IPS DF 19.7 (cell line): Measurements from ENCODE around the gene SCAF1.
A peak's percentile ranks its signal among the peaks of the same experiment; 100 is the strongest.

ENCODE experiments used
- DNase-seq: peaks from one replicate; pipeline ENCODE4 v3.0.0-alpha.2; 2013; ENCODE audit warnings: low read depth, low spot score

SCAF1 gene

DNA sequence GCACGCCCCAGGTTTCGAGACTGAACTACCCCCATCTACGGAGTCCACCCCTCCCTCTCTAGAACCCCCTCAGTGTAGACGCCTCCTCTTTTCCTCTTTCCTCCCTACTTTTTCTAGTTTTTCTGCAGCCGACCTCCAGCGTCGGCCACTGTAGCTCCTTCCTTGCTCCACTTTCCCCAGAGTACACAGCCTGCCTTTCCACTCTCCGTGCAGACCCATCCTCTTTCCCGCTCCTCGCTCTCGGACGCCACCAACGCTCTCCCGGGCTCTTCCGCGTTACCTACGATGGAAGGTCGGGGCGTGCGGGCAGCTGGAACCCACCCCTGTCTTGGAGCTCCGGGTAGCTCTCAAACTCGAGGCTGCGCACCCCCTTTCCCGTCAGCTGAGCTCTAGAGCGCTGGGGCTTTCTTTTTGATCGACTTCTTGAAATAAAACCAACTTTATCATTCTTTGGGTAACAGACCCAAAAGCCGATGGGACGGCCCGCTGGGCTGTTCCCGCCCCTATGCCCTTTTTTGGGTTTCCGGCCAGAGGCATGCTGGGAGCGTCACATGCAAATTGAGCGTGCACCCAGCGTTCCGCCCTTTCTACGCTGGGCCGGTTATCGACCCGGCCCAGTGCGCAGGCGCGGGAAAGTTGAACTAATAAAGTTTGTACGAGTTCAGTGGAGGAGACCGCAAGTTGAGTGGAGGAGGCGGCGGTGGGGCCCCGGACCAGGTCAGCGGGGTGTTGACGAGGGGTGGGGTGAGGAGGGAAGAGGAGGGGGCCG, 23.5 kb downstream of the SCAF1 start, which contains the start of the genes BCL2L12 and IRF3:
Gene BCL2L12, plus strand, starts transcription at position 583 of the 769 bp plus-strand sequence. CDS start 760 bp downstream, outside the sequence.
Gene IRF3, minus strand, starts transcription at position 507 of the 769 bp plus-strand sequence. CDS start 1,019 bp downstream, outside the sequence.
- no peak for DNase-seq

DNA sequence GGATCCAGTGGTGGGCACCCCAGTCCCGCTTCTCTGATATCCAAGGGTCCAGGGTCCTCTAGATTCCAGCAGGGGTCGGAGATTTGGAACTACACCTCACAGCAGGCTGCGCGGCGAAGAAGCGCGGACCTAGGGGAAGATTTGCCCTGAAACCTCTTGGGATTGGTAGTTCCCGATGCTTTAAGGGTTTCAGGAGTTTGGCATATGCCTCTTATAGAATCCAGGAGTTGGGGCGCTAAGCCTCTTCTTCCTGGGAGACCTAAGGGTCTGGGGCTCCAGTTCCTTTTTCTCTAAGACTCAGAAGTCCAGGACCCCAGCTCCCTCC, 24.1 kb downstream of the SCAF1 start:
- no peak for DNase-seq

DNA sequence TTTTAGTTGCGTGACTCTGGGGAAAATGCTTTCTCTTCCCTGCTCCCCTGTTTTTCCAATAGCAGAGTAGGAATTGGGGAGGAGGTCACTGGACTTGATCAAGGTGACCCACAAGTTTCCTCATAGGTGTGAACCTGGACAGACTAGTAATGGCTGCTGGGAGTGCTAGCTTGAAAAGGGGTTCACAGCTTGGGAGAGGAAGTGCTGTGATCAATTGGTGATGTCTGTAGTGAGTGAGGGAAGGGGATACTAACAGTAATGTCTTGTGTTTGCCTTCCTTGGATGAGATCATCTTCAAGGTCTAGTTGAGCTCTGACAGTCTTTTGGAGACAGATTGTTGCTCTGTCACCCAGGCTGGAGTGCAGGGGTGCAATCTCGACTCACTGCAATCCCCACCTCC, 25.5 kb downstream of the SCAF1 start:
- DNase-seq, result no peak

DNA sequence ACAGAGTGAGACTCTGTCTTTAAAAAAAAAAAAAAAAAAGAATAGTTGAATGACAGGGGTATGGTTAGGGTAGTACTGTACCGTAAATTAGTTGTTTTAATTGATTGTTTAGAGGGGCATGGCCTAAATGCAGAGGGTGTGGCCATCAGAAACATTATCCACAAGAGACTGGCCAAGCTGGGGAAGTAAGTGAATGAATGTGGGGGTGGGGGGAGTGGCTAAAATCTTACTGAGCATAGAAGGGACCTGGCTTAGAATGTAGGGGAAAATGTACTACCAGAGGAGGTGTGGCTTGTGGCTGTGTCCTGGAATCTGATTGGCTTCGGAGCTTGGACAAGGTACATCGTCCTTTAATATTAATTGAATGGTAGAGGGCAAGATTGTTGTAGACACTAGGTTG, 27.5 kb downstream of the SCAF1 start:
- no peak for DNase-seq

DNA sequence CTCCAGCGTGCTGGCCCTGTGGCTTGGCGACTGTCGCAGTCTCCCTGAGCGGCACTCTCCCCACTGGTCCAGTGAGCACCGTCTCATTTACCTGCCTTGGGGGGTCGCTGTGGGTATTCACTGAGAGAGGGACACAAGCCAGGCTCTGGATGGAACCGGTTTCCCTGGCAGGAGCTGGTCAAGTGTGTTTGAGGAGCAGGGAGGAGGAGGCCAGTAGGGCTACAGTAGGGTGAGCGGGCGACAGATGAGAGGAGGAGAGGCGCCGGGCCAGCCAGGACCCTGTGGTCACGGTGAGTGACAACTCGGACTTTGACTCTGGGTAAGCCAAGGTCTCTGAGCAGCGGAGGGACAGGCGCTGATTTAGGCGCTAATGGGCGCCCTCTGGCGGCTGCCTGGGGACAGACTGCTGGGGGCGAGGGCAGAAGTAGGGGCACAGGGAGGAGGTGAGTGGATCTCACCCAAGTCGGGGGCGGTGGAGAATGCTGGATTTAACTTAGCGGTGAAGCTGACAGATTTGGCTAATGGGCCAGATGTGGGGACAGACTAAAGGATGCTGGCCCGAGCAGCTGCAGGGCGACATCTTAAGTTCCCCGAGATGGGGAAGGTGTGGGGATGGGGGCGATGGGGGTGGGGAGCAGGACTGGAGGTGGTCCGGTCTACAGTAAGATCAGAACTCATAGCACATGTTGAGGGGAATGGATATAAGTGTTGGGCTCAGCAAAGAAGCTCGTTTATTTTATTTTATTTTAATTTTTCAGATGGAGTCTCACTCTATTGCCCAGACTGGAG, 30.3 kb downstream of the SCAF1 start:
- DNase-seq, result no peak

DNA sequence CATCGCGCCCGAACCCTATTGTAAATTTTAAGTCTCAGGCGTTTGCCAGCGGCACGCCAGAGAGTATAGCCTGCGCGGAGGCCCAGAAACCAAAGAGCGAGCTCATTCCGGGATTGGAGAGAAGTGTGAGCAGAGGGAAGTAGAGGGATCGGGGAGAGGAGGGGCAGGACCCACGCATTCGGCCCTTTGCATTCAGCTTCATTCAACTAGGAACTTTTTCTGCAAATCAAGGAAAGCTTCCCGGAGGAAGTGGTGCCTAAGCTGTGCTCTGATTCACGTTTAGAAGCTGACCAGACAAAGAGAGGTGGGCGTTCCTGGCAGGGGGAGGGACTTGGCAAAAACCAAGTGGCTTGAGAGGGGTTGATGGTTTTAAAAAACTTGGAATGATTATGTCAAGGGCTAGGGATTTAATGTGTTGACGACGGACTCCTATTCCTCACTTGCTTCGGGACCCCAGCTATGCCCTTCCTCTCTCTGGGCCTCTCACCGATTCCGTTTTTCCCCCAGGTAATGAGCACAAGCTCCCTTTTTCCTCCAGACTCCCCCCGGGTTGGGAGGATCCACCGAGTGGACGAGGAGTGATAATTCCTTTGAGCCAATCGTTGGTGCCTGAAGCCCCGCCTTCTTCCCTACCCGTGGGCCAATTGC, 34.3 kb downstream of the SCAF1 start:
- no peak for DNase-seq

DNA sequence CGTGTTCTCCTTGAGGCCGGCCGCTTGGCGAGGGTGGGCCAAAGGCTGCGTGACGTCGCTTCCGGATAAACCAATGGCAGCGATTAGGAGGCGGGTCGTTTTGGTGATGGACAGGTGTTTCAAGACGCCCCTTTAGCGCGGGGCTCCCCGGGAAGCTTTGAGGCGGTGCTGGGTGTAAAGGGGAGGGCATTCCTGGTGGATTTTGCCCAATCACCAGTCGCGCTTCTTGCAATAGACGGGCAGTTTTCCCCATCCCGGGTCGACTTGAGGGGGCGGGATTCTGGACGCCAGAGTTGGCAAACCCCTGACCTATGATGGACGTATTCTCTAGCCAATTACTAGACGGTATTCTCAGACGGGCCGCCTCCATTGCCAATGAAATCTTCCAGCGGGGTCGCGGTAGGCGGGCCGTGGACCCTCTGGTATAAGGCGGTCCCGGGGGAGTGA, 34.8 kb downstream of the SCAF1 start:
- DNase-seq, result peak; percentile 97

DNA sequence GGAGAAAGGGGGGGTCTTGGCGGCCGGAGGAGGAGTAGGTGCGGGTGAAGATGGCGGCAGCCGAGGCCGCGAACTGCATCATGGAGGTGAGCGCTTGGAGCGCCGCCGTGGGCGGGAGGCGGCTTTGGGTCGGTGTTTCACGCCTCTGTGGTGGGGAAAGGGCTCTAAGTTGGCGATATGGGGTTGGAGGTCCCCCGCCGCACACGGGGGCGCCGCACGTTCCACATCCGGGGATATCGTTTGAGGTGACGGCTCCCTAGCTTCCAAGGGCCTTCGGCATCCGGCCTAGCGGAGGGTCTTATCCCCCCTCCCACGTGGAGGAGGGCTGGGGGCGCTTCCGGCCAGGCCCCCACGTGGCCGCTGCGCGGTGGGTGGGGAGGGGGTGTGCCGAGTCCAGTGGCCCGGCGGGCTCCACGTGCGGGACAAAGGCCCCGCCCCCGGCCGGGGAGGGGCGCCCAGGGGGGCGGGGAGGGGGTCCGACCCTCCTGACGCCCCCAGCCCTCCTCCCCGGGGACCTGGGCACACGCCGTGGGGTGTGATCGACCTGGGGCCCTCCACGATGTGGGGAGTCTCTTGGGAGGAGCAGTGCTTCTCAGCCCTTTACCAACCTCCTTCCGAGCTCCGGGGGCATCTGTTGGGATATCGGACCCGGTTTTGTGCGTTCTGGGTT, 35.4 kb downstream of the SCAF1 start, which contains the start of gene PRMT1:
Gene PRMT1, plus strand, starts transcription at position 41 of the 670 bp plus-strand sequence. Its CDS starts 10 bp downstream, at position 51.
- no peak for DNase-seq

DNA sequence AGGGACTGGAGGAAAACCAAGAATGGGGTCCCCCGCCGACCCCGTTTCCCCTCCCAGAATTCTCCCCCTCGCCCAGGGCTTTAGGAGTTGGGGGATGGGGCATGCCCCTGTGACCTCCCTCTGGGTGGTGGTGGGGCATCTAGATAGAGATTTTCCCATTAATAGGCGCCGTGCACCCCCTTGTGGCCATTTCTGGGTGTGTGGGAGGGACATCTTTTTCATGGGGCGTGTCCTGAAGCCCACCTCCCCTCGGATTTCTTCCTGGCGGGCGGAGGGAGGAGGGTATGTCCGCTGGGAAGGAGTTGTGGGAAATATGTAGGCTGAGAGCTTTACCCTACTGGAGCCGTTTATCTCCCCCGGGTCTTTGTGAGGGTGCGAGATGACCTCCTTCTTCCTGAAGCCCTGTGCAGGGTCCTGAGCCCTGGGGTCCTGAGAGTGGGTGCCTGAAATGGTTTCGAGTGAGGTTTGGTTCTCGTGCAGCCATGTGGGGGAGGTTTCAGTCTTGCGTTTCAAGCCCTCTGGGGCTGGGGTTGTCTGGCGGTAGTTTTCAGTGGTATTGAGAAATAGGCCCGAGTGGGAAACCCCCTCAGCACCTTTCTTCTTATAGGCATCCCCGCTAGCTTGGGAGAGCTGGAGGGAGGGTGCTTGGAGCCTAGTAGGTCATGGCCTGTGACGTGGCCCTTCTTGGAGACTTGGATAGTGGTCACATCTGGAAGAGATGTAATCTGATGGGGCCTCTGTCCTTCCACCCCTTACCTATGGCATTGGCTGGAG, 36.1 kb downstream of the SCAF1 start:
- no peak for DNase-seq

DNA sequence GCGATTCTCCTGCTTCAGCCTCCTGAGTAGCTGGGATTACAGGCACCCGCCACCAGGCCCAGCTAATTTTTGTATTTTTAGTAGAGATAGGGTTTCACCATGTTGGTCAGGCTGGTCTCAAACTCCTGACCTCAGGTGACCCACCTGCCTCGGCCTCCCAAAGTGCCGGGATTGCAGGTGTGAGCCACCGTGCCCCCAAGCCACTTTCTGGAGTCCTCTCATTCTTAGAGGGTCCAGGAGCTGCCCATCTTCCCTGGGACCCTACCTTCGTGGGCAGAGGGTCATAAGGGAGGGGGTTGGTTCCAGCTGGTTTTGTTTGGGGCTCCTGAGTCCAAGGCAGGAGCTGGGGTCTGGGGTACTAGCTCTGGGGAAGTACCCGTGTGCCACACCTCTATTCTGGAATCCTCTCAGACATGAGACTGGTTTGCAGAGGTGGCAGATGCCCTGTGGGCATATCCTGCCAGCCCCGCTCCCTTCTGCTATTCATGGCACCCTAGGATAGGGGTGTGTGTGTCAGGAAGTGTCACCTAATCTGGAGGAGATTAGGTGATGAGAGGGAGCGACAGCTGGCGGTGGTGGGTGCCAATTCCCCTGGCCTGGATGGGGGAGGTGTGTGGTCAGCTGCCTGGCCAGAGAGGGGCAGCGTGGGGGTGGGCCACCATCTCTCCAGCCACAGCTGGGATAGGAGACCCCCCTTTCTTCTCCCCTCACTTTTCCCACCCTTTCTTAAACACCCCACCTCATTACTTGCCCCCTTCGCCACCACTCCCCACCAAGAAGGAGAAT, 37.2 kb downstream of the SCAF1 start:
- DNase-seq, result no peak

DNA sequence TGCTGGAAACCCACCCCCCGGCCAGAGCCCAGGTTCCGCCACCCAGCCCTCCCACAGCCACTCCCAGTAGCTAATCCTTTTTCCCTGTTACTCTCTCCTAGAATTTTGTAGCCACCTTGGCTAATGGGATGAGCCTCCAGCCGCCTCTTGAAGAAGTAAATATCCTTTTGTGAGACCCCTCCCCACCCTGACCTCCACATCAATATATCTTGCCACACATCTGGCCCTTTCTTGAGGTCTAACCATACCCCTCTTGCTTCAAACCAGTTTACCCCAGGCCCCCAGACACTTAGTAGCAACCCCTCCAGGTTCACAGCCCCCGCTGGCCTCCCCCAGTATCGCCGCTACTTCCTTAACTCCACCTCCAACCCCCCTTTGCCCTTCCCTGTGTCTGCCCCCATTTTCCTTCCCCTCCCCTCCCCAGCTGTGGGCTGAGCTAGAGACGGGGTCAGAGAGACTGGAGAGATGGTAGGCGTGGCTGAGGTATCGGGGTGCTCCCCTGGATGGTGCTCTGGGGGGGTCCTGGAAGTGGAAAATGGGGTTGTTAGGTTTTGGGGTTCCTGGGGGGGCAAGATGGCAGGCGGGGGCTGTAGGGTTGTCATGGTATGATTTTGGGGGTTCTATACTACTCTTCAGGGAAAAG, 37.9 kb downstream of the SCAF1 start:
- no peak for DNase-seq

DNA sequence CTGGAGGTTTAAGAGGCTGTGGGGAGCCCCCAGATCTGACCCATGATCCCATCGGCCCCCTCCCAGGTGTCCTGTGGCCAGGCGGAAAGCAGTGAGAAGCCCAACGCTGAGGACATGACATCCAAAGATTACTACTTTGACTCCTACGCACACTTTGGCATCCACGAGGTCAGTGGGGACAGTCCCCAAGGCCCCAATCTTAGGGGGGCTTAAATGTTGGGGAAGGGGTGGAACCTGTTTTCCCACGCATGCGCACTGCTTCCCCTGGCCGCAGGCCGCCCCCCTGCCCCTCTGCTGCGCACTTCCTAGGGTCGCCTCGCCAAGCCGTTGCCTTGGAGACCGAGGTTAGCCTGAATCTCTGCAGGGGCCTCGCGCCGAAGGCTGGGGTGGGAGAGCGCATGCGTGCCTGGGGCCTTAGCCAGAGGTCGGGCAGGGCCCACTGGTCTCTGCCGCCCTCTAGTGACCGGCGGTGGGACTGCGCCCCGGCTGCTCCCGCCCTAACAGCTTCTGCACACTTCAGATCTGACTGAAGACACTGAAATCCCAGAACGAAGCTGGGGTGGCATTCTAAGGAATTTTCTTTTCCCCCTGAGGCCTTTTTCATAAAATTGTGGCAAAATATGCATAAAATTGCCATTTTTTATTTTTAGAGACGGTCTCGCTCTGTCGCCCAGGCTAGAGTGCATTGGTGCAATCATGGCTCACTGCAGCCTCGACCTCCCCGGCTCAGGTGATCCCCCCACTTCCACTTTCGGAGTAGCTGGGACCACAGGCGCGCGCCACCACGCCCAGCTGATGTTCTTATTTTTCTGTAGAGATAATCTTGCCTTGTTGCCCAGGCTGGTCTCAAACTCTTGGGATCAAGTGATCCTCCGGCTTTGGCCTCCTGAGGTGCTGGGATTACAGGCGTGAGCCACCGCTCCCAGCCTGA, 38.7 kb downstream of the SCAF1 start:
- DNase-seq, result no peak

DNA sequence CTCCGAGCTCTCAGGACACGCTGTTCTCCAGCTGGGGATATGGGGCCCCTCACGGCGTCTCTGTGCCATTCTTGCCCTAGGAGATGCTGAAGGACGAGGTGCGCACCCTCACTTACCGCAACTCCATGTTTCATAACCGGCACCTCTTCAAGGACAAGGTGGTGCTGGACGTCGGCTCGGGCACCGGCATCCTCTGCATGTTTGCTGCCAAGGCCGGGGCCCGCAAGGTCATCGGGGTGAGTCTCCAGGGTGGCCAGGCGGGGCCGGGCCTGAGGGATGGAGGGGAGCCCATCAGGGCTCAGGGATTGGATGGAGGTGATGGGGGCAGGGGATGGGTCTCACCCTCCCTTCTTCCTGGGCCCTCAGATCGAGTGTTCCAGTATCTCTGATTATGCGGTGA, 39.8 kb downstream of the SCAF1 start:
- DNase-seq, result no peak

DNA sequence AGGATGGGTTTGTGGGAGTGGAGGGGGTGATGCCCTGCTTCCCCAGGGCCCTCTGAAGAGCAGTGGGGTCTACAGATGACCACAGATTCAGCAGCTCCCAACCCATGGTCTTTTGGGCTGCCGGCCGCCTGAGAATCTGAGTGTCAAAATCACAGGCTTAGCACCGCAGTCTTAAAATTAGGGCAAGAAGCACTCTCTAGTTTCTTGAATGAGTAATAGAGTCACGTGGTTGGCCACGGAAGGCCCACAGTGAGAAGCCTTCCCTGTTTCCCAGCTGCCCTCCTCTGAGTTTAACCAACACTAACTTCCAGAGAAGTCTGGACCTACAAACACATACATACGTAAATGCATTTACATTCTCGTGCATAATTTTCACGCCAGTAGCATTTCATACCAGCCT, 40.3 kb downstream of the SCAF1 start:
- DNase-seq, result no peak

DNA sequence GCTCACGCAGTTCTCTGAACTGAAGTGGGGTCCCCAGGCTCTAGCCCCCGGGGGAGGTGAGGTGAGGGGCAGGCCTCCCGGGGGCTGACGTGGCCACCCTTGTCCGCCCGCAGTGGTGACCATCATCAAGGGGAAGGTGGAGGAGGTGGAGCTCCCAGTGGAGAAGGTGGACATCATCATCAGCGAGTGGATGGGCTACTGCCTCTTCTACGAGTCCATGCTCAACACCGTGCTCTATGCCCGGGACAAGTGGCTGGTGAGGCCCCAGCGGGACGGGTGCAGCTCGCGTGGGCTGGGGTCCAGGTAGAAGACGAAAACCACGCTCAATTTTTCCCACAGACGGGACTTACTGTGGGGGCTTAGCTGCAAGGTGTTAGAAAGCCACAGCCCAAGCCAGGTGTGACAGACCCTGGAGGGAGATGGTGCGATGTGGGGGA, 41.8 kb downstream of the SCAF1 start:
- no peak for DNase-seq

DNA sequence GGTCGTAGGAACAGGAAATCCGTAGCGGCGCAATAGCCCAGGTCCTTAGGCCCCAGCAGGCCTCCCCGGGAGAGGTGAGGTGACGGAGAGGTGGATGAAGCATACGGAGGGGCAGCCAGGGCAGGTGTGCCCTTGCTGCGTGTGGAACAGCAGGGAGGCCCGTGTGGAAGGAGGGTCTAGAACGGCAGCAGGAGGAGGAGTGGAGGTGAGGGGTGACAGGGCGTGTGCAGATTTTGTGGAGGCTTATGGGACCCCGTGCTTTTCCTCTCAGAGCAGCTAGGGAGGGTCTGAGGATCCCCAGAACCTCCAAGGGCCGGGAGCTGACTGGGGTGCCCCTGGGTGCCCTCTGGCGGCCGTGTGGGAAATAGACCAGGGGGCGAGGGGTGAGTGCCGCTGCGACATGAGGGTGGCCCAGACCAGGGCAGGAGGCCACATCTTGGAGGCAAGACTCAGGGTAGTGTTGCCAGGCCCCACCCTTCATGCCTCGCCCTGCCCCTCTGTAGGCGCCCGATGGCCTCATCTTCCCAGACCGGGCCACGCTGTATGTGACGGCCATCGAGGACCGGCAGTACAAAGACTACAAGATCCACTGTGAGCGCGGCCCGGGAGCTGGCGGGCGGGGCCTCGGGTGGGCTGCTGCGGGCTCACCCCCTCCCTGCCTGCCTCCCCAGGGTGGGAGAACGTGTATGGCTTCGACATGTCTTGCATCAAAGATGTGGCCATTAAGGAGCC, 42.4 kb downstream of the SCAF1 start:
- no peak for DNase-seq

DNA sequence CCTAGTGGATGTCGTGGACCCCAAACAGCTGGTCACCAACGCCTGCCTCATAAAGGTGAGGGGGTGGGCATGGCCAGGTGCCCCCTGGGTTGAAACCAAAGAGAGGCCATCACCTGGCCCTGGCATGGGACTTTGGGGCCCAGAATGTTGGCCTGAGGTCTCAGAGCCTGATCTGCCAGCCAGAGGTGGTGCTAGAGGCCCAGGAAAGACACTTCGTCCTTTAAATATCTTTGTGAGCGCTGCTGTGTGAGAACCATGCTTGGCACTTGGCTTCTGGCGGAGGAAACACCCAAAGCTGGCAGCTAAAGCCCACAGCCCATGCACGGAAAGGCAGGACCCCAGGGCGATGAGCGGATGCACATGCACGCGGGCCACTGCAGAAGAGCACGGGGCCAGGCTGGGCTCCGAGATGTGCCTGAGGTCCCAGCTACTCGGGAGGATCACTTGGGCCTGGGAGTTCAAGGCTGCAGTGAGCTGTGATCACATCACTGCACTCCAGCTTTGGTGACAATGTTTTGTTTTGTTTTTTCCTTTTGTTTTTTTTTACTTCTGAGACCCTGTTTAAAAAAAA, 43.1 kb downstream of the SCAF1 start:
- DNase-seq, result no peak
